Esophagus muscularis mucosa (tissue), 4 donors: ENCODE results near the gene TLE2. TPM values are rescaled to one million over a fixed set of nuclear protein-coding genes. Genes with fewer than 3 reads are reported as not detected.

Experiments used
- DNase-seq: peaks from one replicate; pipeline ENCODE4 v3.0.0-alpha.2; 2017; ENCODE audit errors: extremely low spot score
- H3K27ac ChIP-seq, 4 donors: fragments of 200-600 bp; sonication (generic); replicated peaks in 1 of 4; 1 replicate in 3 of 4; 2 replicates in 1 of 4; pipeline ENCODE4 v1.5.1; 2016 to 2019; ENCODE audit warnings: mild to moderate bottlenecking in 1 of 4
- H3K27me3 ChIP-seq, 4 donors: fragments of 200-600 bp; sonication (generic); one replicate each; pipeline versions ENCODE4 v1.5.1 to v1.6.0; 2016 to 2019
- H3K36me3 ChIP-seq, 4 donors: fragments of 200-600 bp; sonication (generic); one replicate each; pipeline ENCODE4 v1.5.1; 2016 to 2019
- H3K4me1 ChIP-seq, 4 donors: fragments of 200-600 bp; sonication (generic); one replicate each; pipeline ENCODE4 v1.5.1; 2016 to 2019
- H3K4me3 ChIP-seq, 4 donors: fragments of 200-600 bp; sonication (generic); 1 replicate in 2 of 4; 2 replicates in 2 of 4; pipeline ENCODE4 v1.5.1; 2016 to 2019; ENCODE audit warnings: mild to moderate bottlenecking in 4 of 4, moderate library complexity in 1 of 4
- H3K9me3 ChIP-seq, 4 donors: fragments of 200-600 bp; sonication (generic); 1 replicate in 3 of 4; 2 replicates in 1 of 4; pipeline ENCODE4 v1.5.1; 2016 to 2019
- EP300 ChIP-seq: sonication (generic); formaldehyde crosslinking; IDR thresholded peaks from one replicate; pipeline ENCODE4 v1.6.1; 2017; ENCODE audit warnings: antibody characterized with exemption
- POLR2A ChIP-seq: fragments of 450-650 bp; IDR thresholded peaks from one replicate; pipeline ENCODE4 v1.6.1; 2017; ENCODE audit warnings: antibody characterized with exemption, moderate library complexity, mild to moderate bottlenecking, low read depth
- POLR2AphosphoS5 ChIP-seq, 2 donors: sonication (generic); formaldehyde crosslinking; IDR thresholded peaks; one replicate each; pipeline ENCODE4 v1.6.1; 2017; ENCODE audit warnings: antibody characterized with exemption in 2 of 2
- WGBS: methylation state at CpG from one replicate; pipeline ENCODE4 v1.1.5; 2018; 5-methylcytosine and 5-hydroxymethylcytosine counted together
- intact Hi-C: fragments of 100-400 bp; cut with DNase I; formaldehyde crosslinking; loops from one replicate; pipeline ENCODE4 v1.15.1; 2023
- total RNA-seq, 4 donors: library from RNA; depleted of rRNA; stranded (reverse); fragments of >200 nt; gene quantifications; one replicate each; pipeline versions ENCODE4 v1.1.0 to v1.2.1, GENCODE V29; 2016
- TF ChIP-seq, protein P1 (sequence below), 3 experiments: fragments of 200-600 bp in 2 of 3; fragments of 450-650 bp in 1 of 3; sonication (generic) in 2 of 3; IDR thresholded peaks; one replicate each; pipeline ENCODE4 v1.5.1; 2017 to 2019; ENCODE audit warnings: antibody characterized with exemption in 3 of 3, mild to moderate bottlenecking in 2 of 3, moderate library complexity in 1 of 3

The TLE2 gene
- total RNA-seq, 4 donors from 2014 or later = 34.0 to 51.2 (median 44.1) TPM

GRCh38 chr19:3059653-3060052 is 30.6 kb upstream of the TLE2 start:
- intact Hi-C loops = loop anchor here (5.0 kb wide), 2 partner anchors 77 to 97 kb away; no protein-coding TSS in a partner anchor

DNA sequence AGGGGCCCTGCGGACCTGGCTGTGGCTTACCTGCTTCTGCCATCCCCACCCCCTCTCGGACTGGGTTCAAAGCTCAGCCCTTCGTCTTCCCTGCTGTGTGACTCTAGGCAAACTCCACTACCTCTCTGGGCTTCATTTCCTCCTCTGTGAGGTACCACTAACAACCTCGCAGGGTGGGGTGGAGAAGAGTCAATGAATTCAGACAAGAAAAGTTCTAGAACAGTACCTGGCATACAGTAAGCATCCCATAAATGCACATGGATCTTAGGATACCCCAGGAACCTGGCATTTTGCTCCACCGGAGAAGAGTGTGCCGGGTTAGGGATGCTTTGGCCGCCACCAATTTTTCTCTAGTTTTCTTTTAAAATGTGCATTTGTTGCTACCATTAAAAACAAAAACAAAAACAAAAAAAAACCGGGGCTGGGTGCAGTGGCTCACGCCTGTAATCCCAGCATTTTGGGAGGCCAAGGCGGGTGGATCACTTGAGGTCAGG is 29.8 kb upstream of the TLE2 start:
- peaks cover 68 to 84% (median 79%) of the 10 kb centered on the region in 4 donors for H3K4me1 ChIP-seq
- TF ChIP-seq EP300 = no peak
- TF ChIP-seq, protein P1, sequence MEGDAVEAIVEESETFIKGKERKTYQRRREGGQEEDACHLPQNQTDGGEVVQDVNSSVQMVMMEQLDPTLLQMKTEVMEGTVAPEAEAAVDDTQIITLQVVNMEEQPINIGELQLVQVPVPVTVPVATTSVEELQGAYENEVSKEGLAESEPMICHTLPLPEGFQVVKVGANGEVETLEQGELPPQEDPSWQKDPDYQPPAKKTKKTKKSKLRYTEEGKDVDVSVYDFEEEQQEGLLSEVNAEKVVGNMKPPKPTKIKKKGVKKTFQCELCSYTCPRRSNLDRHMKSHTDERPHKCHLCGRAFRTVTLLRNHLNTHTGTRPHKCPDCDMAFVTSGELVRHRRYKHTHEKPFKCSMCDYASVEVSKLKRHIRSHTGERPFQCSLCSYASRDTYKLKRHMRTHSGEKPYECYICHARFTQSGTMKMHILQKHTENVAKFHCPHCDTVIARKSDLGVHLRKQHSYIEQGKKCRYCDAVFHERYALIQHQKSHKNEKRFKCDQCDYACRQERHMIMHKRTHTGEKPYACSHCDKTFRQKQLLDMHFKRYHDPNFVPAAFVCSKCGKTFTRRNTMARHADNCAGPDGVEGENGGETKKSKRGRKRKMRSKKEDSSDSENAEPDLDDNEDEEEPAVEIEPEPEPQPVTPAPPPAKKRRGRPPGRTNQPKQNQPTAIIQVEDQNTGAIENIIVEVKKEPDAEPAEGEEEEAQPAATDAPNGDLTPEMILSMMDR (IDR thresholded peaks at IDR 0.05) = no peak
- TF ChIP-seq POLR2AphosphoS5 (IDR thresholded peaks at IDR 0.05) = no peak
- TF ChIP-seq POLR2A = no peak
- H3K9me3 ChIP-seq = no peaks in the 10 kb centered on the region
- intact Hi-C loops = loop anchor here (5.0 kb wide), 2 partner anchors 77 to 97 kb away; no protein-coding TSS in a partner anchor
- H3K27me3 ChIP-seq = no peaks in the 10 kb centered on the region
- no peak for DNase-seq
- H3K27ac ChIP-seq = peak overlapping the region; percentile 81 to 99 (median 99)
- no peak overlapping the region for H3K4me3 ChIP-seq
- H3K36me3 ChIP-seq = peaks cover 26 to 70% (median 58%) of the 10 kb centered on the region in 4 donors
- WGBS = 90% methylated on average over 10 of the region's 10 CpGs

More at GRCh38 chr19:3059653-3060052, 30.6 kb upstream of the TLE2 start:
- no peaks in the 10 kb centered on the region for H3K27me3 ChIP-seq
- H3K4me3 ChIP-seq = peak overlapping the region in 1 of 4 donors; percentile 9
- peak overlapping the region; percentile 99 for H3K27ac ChIP-seq
- TF ChIP-seq POLR2A (no peak), POLR2AphosphoS5 (IDR thresholded peaks at IDR 0.05) (no peak), EP300 (no peak)
- TF ChIP-seq, protein P1 (IDR thresholded peaks at IDR 0.05) = no peak
- DNase-seq = no peak
- no peaks in the 10 kb centered on the region for H3K9me3 ChIP-seq
- peaks cover 21 to 62% (median 50%) of the 10 kb centered on the region in 4 donors for H3K36me3 ChIP-seq
- H3K4me1 ChIP-seq = peaks cover 68 to 77% (median 76%) of the 10 kb centered on the region in 4 donors
- WGBS = 86% methylated on average over 15 of the region's 16 CpGs

DNA sequence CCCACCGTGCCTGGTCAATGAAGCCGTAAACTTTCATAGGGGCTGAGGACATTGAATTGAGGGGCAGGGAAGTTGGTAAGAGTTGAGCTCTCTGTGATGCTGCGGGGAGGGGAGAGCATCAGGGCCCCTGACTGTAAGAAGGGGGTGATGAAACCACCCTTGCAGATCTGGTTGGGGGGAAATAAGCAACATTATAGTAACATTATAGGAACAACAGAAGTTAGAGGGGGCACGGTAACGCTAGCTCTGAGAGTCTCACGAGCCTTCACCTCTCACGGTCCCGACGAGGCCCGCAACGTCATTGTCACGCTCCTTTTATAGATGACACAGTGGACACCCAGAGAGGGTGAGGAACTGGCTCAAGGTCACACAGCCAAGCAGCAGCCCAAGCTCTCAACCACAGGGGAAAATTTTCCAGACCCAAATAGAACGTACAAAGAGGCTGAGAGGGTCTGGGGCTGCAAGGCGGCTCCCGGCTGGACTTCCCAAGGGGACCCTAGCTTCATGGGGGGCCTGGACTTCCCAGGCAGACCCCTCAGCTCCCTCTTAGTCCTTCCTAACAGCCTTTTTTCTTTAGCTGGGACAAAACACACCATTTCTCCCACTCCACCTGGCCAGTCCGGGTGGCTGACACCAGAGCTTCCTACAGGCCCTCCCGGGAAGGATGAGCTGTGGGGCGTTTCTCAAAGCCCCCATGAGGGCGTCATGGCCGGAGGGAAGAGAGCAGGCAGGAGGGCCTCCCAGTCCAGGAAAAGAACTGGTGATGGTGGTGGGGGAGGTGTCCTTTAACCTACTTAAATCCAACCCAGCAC is 29.1 kb upstream of the TLE2 start:
- Histone ChIP-seq H3K27ac (peak overlapping the region; percentile 81 to 99 (median 99)), H3K4me3 (peak overlapping the region in 1 of 4 donors; percentile 7), H3K9me3 (no peaks in the 10 kb centered on the region), H3K36me3 (peaks cover 26 to 76% (median 64%) of the 10 kb centered on the region in 4 donors), H3K4me1 (peaks cover 63 to 82% (median 77%) of the 10 kb centered on the region in 4 donors), H3K27me3 (no peaks in the 10 kb centered on the region)
- no peak for DNase-seq
- 73% methylated on average over 20 of the region's 20 CpGs for WGBS
- TF ChIP-seq POLR2A (no peak), EP300 (no peak), POLR2AphosphoS5 (IDR thresholded peaks at IDR 0.05) (no peak)
- TF ChIP-seq, protein P1 (IDR thresholded peaks at IDR 0.05) = no peak
- intact Hi-C loops = loop anchor here (5.0 kb wide), 2 partner anchors 76 to 96 kb away; no protein-coding TSS in a partner anchor

GRCh38 chr19:3057275-3057714 is 28.2 kb upstream of the TLE2 start:
- H3K27me3 ChIP-seq = no peaks in the 10 kb centered on the region
- TF ChIP-seq EP300 (no peak), POLR2AphosphoS5 (IDR thresholded peaks at IDR 0.05) (peak; percentile 76 to 85)
- TF ChIP-seq, protein P1 (IDR thresholded peaks at IDR 0.05) = peak in 2 of 3 experiments; percentile 14 to 27
- peak overlapping the region; percentile 7 to 25 (median 11) for H3K4me3 ChIP-seq
- H3K27ac ChIP-seq = peak overlapping the region; percentile 81 to 99 (median 99)
- no peaks in the 10 kb centered on the region for H3K9me3 ChIP-seq
- H3K36me3 ChIP-seq = peaks cover 26 to 79% (median 69%) of the 10 kb centered on the region in 4 donors
- DNase-seq = no peak
- peaks cover 57 to 76% (median 70%) of the 10 kb centered on the region in 4 donors for H3K4me1 ChIP-seq
- intact Hi-C loops = loop anchor here (5.0 kb wide), 2 partner anchors 75 to 95 kb away; no protein-coding TSS in a partner anchor
- 27% methylated on average over 14 of the region's 26 CpGs for WGBS
